WERI-Rb-1 (cell line): Measurements from ENCODE around the gene ZIC4.

Experiments
- DNase-seq: peaks from one replicate; pipeline ENCODE4 v3.0.0-alpha.2; 2020
- H3K27ac ChIP-seq: fragments of 250-450 bp; sonication (Bioruptor Pico); 2 replicates; pipeline ENCODE4 v1.5.1; 2020; ENCODE audit warnings: mild to moderate bottlenecking, moderate library complexity
- H3K27me3 ChIP-seq: fragments of 250-450 bp; sonication (Bioruptor Pico); 2 replicates; pipeline ENCODE4 v1.5.1; 2021; ENCODE audit warnings: mild to moderate bottlenecking, low read depth, moderate library complexity; ENCODE audit not compliant: insufficient read depth, severe bottlenecking
- H3K36me3 ChIP-seq: fragments of 250-450 bp; sonication (Bioruptor Pico); 2 replicates; pipeline ENCODE4 v1.5.1; 2020; ENCODE audit warnings: mild to moderate bottlenecking, moderate library complexity
- H3K4me3 ChIP-seq: 2 replicates; pipeline ENCODE4 v1.5.1; 2011; ENCODE audit warnings: low read depth, mild to moderate bottlenecking, control low read depth, low read length
- H3K9me3 ChIP-seq: fragments of 250-450 bp; sonication (Bioruptor Pico); 2 replicates; pipeline ENCODE4 v1.5.1; 2021; ENCODE audit warnings: mild to moderate bottlenecking, moderate library complexity; ENCODE audit not compliant: severe bottlenecking
- TF ChIP-seq, protein P1 (sequence below): IDR thresholded peaks from 2 replicates; pipeline ENCODE4 v1.5.1; 2011; ENCODE audit warnings: low read depth, mild to moderate bottlenecking, control low read depth, inconsistent platforms, low read length

The ZIC4 gene

GRCh38 chr3:147359177-147360050 lies 46.9 kb downstream of the ZIC4 start:
- no peaks in the 10 kb centered on the region for H3K9me3 ChIP-seq
- no peak overlapping the region for H3K4me3 ChIP-seq
- TF ChIP-seq, protein P1, sequence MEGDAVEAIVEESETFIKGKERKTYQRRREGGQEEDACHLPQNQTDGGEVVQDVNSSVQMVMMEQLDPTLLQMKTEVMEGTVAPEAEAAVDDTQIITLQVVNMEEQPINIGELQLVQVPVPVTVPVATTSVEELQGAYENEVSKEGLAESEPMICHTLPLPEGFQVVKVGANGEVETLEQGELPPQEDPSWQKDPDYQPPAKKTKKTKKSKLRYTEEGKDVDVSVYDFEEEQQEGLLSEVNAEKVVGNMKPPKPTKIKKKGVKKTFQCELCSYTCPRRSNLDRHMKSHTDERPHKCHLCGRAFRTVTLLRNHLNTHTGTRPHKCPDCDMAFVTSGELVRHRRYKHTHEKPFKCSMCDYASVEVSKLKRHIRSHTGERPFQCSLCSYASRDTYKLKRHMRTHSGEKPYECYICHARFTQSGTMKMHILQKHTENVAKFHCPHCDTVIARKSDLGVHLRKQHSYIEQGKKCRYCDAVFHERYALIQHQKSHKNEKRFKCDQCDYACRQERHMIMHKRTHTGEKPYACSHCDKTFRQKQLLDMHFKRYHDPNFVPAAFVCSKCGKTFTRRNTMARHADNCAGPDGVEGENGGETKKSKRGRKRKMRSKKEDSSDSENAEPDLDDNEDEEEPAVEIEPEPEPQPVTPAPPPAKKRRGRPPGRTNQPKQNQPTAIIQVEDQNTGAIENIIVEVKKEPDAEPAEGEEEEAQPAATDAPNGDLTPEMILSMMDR: no peak
- no peaks in the 10 kb centered on the region for H3K36me3 ChIP-seq
- no peak for DNase-seq
- no peaks in the 10 kb centered on the region for H3K27me3 ChIP-seq
- no peak overlapping the region for H3K27ac ChIP-seq

DNA sequence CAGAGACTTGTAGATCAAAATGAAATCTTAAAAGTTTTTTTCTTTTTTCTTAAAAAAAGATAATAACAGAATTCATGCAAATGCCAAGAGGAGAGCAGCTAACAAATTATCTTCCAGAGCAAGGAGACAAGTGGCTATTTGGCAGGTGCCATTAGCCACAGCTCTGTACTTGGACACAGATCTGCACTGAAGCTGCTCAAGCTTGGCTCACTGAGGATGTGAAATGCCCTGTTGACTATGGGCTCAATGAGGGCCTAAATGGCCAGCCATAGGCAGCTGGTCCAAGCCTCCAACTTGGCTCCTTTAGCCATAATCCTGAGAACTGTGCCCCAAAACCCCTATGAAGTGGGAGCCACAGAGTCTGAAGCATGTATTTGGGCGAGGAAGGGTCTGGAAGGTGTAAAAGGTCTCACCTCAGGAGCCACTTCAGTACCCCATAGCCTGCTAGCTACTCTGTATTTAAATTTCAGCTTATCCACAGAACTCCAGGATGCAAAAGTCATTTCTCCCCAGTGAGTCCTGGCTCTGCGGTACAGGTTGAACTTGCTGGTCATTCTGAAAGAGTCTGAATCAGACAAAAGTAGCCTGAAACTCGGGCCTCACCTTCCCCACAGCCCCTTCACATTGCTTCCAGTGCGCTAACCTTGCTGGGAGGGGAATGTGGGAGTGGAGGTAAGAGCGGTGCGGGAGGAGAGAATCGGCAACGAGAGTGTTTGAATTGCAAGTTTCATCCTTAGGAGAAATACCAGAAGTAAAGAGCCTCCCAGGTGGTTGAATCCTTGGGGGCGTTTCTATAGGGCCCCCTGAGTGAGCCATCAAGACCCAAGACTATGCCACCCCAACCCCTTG lies 48.0 kb downstream of the ZIC4 start:
- Histone ChIP-seq H3K4me3 (no peak overlapping the region), H3K36me3 (no peaks in the 10 kb centered on the region), H3K9me3 (no peaks in the 10 kb centered on the region), H3K27me3 (no peaks in the 10 kb centered on the region), H3K27ac (no peak overlapping the region)
- TF ChIP-seq, protein P1: no peak
- DNase-seq: no peak

DNA sequence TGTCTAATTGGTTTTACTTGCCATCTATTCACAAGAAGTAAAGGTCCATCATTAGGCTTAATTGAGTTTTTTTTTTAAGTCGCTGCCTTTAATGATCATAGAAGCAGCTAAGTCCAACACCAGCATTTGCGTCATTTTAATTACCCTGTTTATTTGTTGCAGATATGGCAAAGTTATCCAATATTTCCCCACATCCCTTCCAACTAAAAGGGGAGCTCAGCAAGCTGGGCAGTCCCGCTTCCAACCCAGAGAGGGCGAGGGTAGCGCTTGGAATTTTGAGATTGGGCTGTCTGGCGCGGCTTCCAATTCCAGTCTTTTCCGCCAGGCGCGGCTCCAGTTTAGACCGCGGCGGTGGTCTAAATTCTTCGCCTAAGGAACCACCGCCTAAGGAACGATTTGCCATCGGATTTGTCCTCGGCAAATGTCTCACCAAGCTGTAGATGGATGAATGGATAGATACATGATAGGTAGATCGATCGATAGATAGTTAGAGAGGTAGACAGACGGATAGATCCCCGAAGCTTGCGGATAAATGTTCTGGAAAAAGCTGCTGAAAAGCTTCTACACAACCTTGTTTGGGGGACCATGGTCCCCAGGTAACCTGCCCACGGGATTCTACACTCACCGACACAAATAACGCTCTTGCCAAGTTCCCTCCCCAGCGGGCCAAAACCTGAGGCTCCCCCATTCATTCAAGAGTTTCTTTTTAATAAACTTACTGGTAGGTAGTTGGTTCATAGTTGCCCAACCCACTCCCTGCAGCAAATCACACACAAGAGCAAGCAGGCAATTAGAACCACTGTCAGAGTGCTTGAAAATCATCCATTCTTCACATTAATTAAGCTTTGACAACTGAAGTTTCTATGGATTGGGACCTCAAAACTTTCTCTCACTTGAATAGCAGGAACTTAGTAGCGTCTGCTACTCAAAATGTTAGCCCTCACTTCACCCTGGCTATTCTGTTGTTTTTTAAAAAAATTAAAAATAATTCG lies 49.1 kb downstream of the ZIC4 start:
- TF ChIP-seq, protein P1: no peak
- Histone ChIP-seq H3K36me3 (no peaks in the 10 kb centered on the region), H3K9me3 (no peaks in the 10 kb centered on the region), H3K27me3 (no peaks in the 10 kb centered on the region), H3K4me3 (no peak overlapping the region), H3K27ac (no peak overlapping the region)
- no peak for DNase-seq

GRCh38 chr3:147356145-147356908 lies 50.0 kb downstream of the ZIC4 start:
- no peak for DNase-seq
- Histone ChIP-seq H3K27ac (no peak overlapping the region), H3K4me3 (no peak overlapping the region), H3K27me3 (no peaks in the 10 kb centered on the region), H3K36me3 (no peaks in the 10 kb centered on the region), H3K9me3 (no peaks in the 10 kb centered on the region)
- TF ChIP-seq, protein P1: no peak

- Histone ChIP-seq H3K9me3 (no peaks in the 10 kb centered on the region), H3K27ac (no peak overlapping the region), H3K4me3 (no peak overlapping the region), H3K36me3 (no peaks in the 10 kb centered on the region), H3K27me3 (no peaks in the 10 kb centered on the region)
- TF ChIP-seq, protein P1: no peak
- no peak for DNase-seq
Observed at GRCh38 chr3:147355753-147356090, 50.6 kb downstream of the ZIC4 start.
